NT2/D1 (cell line): Measurements from ENCODE around the gene LRMDA.

Experiments used
- SUZ12 ChIP-seq: IDR thresholded peaks from 2 replicates; pipeline ENCODE4 v1.6.1; 2011; ENCODE audit not compliant: insufficient read length, insufficient read depth; ENCODE audit errors: extremely low read depth
- YY1 ChIP-seq: IDR thresholded peaks from 2 replicates; pipeline ENCODE4 v1.6.1; 2011; ENCODE audit not compliant: insufficient read length, insufficient read depth

GRCh38 chr10:76270464-76270863 lies 839.0 kb downstream of the LRMDA start:
- TF ChIP-seq YY1 (no peak), SUZ12 (no peak)
